SW480 (cell line): Measurements from ENCODE around the gene VWCE.

ENCODE experiments used
- DNase-seq: peaks from one replicate; pipeline ENCODE4 v3.0.0-alpha.2; 2016; ENCODE audit warnings: low spot score

Gene VWCE

DNA sequence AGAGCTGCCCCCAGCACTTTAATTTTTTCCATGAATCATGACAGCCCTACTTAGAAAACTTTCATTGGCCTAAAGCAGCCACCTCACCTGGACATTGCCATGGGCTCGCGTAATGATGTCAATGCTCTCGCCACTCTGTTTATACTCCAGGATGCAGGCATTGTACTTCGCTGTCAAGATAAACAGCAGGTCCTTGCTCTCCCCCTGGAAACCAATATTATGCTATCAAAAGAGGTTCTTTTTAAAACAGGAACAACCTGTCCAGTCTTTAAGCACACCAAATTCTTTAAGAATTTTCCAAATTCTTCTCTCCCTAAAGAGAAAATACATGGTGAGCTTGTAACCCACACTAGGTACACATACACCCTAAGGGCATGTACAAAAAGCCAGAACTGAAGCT is 34.8 kb upstream of the VWCE start:
- DNase-seq, result no peak

DNA sequence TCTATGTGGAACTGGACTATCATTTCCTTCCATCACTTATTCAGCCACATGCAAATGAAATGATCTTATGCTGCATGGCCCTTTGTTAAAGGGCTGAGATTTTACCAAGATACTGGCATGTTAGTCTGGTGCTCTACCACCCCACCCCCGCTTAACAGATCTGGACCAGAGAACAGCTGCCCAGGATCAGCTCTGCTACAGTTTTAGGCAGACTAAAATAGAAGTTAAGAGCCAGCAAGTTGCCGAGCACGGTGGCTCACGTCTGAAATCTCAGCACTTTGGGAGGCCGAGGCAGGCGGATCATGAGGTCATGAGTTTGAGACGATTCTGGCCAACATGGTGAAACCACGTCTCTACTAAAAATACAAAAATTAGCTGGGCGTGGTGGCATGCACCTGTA is 33.2 kb upstream of the VWCE start:
- DNase-seq, result no peak

DNA sequence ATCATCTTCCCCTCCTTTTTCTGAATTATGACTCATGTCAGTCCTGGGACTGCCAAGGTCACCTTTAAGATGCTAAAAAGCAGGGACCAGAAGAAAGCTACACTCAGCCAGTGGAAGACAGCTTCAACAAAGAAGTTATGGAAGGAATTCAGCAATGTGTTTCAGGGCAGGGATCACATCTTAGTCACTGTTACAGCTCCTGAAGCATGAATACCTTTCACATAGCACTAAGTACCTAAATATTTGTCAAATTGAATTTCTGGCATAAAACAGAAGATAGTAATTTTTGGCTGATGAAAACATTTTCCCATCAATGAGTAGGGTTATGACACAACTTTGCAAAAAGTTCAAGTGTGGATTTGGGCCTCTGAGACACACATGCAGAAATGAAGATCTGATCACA is 32.6 kb upstream of the VWCE start:
- no peak for DNase-seq

DNA sequence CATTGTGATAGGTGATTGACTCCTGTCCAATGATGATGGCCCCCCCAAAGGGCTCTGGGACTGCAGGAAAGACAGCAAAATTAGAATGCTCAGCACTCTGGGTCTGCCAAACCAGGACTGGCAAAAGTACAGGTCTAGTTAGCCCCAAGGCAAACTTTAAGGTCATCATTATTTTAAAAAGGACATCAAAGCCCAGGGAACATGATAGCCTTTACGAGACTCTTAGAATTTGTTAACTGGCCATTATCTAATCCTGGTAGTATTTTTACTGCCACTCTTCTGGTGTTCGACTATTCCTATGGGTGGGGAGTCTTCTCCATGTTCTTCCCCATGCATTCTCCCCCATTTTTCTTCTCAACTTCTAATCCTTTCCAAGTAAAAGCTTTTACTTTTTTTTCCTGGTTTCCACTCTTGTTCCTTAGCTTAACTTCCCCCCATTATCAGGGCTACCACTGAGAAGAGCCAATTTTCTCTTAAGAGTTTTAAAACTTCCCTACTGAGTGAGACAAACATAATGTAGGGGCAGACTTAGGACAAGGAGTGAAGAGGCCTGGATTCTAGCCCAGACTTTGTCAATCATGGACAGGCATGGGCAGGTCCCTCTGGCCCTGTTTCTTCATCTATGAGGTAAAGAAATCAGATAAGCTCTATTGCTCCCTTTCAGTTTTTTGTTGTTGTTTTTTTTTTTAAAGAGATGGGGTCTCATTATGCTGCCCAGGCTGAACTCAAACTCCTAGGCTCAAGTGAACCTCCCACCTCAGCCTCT is 30.7 kb upstream of the VWCE start:
- no peak for DNase-seq

DNA sequence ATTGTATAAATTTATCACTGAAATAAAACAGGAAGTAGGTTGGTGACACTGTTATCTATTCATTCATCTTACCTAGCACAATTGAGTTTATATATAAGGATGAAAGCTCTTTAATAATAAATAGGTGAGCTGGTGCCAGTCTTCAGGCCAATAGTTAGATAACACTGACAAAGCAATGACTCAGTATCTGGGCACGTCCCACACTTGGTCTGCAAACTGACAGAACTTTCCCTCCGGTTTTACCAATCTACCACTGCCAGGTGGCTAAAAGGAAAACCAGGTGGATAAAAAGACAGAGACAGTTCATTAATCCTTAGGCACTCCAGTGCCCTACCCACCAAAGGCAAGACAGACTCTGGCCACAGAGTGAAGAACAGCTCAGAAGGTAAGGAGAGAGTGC is 20.1 kb upstream of the VWCE start:
- no peak for DNase-seq

DNA sequence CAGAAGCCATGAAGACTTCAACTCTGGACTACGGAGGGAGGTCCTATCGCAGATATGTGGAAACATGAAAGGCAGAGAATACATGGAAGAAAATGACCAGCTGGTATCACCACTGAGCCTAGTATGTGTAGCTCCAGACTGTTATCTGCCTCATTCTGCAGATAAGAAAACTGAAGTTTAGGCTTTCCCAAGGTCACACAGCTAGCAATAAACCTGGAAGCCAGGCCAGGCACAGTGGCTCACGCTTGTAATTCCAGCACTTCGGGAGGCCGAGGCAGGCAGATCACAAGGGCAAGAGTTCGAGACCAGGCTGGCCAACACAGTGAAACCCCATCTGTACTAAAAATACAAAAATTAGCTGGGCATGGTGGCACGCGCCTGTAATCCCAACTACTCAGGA is 15.6 kb upstream of the VWCE start:
- DNase-seq, result no peak

DNA sequence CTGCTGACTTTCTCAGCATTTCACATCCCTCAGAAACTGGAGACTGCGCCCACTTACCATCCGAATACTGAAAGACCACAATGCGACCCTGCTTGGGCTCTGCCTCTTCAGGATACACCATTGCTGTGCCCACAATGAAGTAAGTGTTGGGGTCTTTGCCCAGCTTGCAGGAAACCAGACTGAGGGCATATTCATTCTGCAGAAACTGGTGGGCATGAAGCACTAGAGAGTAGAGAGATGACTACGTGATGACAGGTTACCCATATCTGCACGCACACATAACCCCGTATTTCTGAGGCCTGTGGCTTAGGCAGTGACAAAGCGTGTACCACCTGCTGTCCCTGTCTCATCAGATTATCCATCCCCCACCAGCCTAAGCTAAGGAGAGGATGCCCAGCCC is 14.6 kb upstream of the VWCE start:
- DNase-seq, result no peak

DNA sequence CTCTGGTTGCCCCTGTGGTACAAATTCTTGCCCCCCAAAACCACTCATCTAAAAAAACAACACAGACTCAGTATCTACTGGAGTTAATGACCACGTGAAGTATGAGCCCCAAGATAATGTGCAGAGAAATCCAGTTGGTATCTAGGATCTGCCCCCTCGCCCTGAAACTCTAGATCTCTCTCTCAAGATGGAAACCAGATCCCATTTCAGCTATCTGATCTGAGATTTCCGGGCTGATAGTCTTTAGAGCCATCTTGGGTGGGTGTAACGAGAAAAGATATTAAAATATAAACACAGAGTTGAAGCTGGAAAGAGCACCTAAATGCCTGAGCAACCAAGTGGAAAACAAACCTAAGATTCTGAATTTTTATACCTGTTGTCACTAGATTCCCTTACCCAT is 14.0 kb upstream of the VWCE start:
- DNase-seq, result no peak

DNA sequence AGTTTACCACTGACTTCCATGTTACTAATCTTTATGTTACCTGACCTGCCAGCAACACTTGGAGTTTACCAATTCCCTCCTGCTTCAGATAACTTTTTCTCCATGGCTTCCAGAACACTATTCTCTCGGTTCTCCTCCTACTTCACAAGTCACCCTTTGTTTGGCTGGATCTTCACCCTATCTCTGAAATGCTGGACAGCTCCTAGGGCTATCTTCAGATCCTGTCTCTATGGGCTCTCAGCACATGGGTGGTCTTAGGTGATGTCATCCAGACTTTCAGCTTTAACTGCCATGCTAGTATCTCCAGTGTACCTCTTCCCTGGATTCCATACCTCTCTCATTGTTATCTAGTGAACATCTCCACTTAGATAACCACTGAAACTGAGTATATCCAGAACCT is 12.2 kb upstream of the VWCE start:
- DNase-seq, result no peak

DNA sequence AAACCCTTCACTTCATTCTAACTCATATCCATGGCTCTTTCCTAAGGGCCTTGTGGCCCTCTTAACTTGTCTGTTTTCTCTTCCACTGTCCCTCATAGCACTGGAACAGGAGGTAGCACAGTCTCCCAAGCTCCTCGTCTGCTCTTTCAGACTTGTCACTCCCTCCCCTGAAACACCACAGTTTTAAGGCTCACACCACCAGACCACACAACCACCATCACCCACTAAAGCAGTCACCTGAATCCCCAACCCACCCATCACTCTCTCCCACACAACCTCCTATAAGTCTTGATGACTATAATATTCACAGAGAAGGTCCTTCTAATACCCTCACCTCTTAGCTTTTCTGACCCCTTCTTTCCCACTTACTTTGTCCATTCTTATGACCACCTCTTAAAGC is 11.1 kb upstream of the VWCE start:
- DNase-seq, result no peak

DNA sequence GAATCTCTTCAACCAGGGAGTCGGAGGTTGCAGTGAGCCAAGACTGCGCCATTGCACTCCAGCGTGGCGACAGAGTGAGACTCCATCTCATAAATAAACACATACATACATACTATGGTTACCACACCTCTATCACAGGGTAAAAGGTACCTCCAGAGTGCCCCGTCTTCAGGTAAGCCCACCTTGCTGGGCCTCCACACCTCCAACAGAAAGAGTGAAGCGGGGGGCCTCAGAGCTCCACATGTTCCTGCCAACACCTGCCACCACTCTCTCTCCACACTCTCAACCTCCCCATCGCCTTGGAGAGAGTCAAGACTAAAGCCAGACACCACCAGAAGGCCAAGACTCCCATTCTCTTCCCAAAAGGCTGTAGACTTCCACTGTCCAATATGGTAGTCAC is 10.3 kb upstream of the VWCE start:
- DNase-seq, result no peak

DNA sequence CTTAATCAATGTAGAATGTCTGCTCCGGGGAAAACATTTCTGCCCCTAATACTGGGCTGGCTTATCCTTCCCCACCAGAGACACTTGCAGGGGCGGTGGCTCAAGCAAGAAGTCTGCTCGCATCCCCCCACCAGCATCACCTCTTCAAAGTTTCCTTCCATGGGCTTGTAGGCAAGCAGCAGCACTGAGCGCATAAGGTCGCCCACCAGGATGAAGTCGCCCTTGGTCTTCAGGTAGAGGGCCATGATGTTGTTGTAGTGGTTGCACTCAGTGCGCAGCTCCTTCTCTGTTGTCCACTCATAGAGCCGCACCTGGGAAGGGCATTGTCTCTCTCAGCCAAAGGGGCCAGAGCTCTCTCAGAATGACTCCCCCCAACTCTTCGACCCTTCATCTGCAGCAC is 8.6 kb upstream of the VWCE start:
- DNase-seq, result no peak

DNA sequence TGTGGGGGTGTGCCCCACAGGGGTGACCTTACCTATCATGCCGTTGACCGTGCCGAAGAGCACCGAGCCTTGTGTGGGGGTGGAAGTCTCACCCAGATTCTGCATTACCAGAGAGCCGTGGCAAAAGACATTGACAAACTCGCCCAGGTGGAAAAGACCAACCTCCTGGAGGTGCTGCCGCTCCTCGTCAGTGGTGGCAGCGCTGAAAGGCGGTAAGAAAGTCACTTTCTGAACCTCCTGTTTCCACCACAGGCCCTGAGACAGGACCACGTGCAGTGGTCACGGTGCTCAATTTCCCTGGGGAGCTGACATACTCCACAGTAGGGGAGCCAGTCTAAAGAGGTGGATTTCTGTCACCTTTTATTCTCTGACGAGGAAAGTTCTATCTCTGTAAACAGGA is 7.4 kb upstream of the VWCE start:
- no peak for DNase-seq

DNA sequence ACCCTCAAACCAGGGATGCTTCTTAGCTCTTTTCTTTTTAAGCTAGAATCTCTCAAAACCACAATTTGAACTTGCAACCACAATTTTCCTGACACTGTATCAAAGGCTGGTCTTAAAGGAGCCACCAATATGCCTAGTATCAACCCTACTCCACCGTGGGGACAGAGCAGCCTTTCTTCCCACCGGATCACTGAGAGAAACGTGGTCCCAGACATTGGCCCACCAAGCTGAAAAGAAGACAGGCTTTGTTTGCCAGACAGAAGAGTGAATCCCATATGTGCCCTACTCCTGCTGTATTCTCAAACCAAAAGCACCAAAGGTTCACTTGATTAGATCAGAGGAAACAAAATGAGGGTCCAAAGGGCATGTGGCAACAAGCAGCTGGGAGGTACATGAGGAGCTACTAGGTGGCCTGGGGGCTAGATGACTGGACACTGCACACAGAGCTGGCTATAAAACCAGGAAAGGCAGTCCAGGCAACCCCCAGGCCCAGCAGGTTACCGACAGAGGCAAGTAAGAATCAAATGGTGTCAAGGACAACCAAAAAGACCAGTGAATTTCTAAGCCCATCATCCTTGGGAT is 3.6 kb upstream of the VWCE start:
- no peak for DNase-seq

DNA sequence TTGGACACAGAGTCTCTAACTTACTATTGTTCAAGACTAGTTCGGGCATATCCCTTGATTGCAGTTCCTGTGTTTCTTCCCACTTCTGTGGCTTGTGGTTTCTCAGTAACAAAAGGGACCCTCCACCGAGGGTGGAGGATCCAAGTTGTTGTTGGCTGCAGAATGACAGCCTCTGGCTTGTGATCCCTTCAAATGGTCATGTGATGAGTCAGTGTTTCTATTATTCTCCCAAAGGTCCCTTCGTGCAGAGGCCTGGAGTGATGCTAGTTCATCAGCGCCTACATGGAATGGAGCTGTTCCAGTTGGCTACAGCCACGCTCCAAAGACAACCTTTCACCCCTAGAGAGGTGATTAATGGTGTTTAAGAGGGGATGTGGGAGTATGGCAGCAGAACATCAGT is 2.6 kb upstream of the VWCE start:
- peak; percentile 70 for DNase-seq

DNA sequence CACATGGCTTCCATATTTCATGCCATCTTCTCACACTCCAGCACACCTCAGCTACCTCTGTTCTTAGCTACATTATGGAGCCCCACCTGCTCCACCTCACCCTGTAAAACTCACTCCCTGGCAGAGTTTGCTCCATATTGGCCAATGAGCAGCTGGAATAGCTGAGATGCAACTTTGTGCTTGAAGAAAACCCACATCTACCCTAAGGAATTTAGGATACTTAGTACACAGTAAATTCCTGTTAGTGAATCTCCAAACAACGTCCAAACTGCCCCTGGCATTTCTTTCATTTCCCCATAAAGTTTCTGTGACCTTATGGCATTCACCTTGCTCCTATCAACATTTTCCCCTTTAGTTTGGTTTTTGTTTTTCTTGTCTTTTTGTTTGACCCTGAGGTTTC is 2.2 kb upstream of the VWCE start:
- DNase-seq, result peak; percentile 16

DNA sequence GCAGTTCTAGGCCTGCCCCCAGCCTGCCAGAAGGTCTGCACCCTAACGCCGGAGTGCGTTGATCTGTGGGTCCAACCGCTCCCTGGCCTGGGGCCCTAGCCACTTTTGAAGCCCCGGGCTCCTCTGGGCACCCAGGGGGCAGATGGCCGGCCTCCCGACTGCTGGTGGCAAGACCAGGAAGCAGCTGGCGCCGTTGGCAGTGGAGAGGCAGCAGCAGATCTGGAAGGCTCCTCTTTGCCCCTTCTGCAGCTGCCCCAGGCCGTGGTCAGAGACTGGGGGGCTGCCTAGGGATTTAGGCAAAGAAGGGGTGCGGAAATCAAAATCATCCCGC is 445 bp upstream of the VWCE start:
- no peak for DNase-seq

DNA sequence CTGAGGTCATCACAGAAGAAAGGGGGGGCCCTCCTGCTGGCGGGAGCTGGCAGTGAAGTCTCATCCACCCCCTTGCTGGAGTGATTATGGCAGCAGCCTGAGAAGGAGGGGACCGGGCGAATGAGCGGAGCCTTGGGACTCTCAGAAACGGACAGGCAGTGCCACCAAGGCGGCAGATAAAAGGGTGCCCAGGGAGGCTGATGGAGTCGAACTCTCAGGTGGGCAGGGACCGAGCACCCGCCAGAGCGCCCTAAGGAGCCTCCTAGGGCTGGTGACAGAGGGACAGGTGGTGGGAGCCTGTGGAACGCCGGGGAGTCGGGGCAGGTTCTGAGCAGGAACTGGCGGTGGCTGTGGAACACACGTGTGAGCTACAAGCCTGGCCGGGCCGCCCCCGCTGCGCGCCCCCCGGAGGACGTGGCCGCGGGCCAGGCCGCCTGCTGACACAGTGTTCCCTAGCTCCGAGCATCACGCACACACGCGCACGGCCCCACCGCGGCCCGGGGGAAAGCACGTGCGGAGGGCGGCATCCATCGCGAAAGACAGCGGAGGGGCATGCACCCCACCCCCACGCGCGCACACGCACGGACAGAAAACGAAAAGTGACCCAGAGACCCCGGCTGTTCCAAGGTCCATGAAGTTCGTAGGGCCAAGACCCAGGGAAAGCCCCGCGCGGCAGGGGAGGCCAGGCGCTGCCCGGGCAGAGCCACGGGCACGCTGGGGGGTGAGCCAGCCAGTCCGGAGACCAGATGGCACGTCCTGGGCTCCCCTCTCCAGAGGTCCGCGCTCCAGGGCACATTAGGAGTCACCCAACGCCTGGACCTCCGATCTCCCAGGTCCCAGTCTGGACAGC is 1.0 kb downstream of the VWCE start:
- DNase-seq, result peak; percentile 69

DNA sequence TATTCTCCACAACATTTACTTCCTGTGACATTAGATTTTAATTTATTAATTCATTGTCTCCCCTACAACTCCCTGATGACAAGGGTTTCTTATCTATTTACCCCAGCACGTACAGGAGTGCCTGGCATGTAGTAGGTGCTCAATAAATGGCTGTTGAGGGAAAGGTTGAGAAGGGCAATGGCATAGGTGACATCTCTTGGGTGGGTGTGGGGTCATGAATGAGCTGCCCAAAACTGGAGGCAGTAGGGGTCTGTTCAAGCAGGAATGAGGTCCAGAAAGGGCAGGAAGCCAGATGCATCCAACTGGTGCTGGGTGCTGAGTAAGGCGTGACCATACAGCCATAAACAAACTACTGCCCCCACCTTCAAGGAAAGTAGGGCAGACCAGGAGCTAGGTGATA is 2.8 kb downstream of the VWCE start:
- DNase-seq, result no peak

DNA sequence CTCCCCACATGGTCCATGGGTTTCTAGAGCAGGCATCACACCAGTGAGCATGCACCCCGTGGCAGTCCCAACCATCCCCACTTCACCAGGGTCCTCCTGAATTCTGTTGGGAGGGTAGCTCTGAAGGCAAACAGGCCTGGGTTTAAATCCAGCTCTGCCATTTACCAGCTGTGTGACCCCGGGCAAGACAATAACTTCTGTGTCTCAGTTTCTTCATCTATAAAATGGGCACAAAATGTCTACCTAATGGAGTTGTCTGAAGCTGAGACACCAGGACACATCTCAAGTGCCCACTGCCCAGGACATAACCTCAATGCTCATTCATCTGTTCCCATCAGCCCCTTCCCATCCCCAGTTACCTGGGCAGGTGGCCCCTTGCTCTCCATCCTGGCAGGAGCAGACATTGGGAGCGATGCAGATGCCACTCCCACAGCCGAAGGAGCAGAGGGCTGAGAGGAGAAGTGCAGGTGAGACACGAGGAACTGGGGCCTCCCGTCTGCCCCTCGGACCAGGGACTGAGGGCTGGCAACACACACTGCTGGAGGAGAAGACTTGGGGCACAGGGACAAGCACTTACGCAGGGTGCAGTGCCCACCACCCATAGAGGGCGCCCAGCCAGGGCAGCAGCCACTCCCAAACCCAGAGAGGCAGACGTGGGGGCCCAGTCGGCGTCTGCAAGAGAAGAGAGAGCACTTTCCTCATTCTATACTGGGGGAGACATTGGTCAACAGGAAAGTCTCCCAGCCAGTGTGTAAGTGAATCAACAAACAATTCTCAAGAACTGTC is 4.0 kb downstream of the VWCE start:
- no peak for DNase-seq

DNA sequence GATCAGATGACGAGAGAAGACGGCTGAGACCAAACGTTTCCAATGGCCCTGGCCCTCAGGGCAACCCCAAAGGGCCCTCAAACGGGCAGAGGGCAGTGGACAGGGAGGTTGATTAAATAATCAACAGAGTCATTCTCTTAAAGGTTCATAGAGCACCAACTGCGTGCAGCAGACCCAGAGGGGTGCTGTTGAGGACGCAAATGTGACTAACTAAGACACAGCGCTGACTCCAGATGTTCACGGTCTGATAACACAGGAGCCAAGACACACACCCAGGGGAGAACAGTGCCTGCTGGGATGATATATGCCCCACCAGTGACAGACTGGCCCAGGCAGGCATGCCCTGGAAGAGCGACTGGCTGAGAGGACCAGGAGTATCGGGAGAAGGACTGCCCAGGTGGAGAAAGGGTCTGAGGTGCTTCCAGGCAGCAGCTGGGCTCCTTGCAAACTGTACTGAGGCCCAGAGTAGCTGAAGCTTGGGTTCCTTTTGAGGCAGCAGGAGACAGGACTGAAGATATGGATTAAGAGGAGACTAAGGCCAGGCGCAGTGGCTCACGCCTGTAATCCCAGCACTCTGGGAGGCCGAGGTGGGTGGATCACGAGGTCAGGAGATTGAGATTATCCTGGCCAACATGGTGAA is 7.7 kb downstream of the VWCE start:
- DNase-seq, result no peak

DNA sequence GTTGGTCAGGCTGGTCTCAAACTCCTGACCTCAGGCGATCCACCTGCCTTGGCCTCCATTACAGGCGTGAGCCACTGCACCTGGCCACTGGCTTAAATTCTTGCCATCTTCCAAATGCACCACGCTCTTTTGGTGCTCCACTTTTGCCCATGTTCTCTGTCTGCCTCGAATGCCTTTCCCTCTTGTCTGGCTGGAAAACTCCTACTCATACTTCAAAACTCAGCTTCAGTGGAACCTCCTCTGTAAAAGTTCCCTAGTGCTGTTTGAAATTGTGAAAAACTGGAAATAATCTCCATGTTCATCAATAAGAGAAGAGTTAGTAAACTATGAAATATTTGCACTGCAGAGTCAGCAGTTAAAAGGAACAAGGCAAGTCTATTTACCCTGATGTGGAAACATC is 11.5 kb downstream of the VWCE start:
- DNase-seq, result no peak
